H1 (cell line): ENCODE results near the gene GAS7.

Experiments
- CBX8 ChIP-seq: fragments of 300-800, 300-1000 bp; sonication (generic); IDR thresholded peaks from 2 replicates; pipeline ENCODE4 v1.7.1; 2016; ENCODE audit warnings: low read depth, low read length, borderline replicate concordance
- EP300 ChIP-seq, 2 experiments: IDR thresholded peaks; 1 replicate in 1 of 2; 2 replicates in 1 of 2; pipeline ENCODE4 v1.6.1; 2011 to 2012; ENCODE audit warnings: low read depth in 2 of 2, low read length in 2 of 2, mild to moderate bottlenecking in 2 of 2, borderline replicate concordance in 1 of 2, inconsistent platforms in 1 of 2, moderate library complexity in 1 of 2
- JUND ChIP-seq: IDR thresholded peaks from 2 replicates; pipeline ENCODE4 v1.6.1; 2011; ENCODE audit warnings: mild to moderate bottlenecking, improper control_type of control experiment, low read length
- POLR2A ChIP-seq, 2 experiments: IDR thresholded peaks; 1 replicate in 1 of 2; 2 replicates in 1 of 2; pipeline ENCODE4 v1.6.1; 2011; ENCODE audit warnings: low read depth in 2 of 2, low read length in 2 of 2, mild to moderate bottlenecking in 2 of 2; ENCODE audit errors: control extremely low read depth in 1 of 2
- POLR2AphosphoS5 ChIP-seq: IDR thresholded peaks from 2 replicates; pipeline ENCODE4 v1.6.1; 2011; ENCODE audit warnings: low read depth, low read length
- POU5F1 ChIP-seq: IDR thresholded peaks from 2 replicates; pipeline ENCODE4 v1.6.1; 2011; ENCODE audit warnings: low read depth, mild to moderate bottlenecking, low read length, moderate library complexity
- RAD21 ChIP-seq, 2 experiments: IDR thresholded peaks in 1 of 2; conservative IDR thresholded peaks in 1 of 2; 2 replicates each; pipeline ENCODE4 v1.6.1; 2011; ENCODE audit warnings: low read depth in 2 of 2, low read length in 2 of 2, improper control_type of control experiment in 1 of 2, inconsistent platforms in 1 of 2, mild to moderate bottlenecking in 1 of 2, moderate library complexity in 1 of 2
- SAP30 ChIP-seq: fragments of 300-600 bp; sonication (generic); IDR thresholded peaks from 2 replicates; pipeline ENCODE4 v1.7.1; 2012; ENCODE audit warnings: low read length, moderate library complexity, mild to moderate bottlenecking, inconsistent platforms; ENCODE audit not compliant: insufficient read depth, insufficient replicate concordance
- SP1 ChIP-seq: IDR thresholded peaks from 2 replicates; pipeline ENCODE4 v1.6.1; 2011; ENCODE audit warnings: low read depth, low read length
- TCF12 ChIP-seq: IDR thresholded peaks from 2 replicates; pipeline ENCODE4 v1.6.1; 2011; ENCODE audit warnings: low read depth, mild to moderate bottlenecking, low read length
- TF ChIP-seq, protein P1 (sequence below), 3 experiments: IDR thresholded peaks; 1 replicate in 2 of 3; 2 replicates in 1 of 3; pipeline versions ENCODE4 v1.5.1 to v1.6.1; 2011; ENCODE audit warnings: low read length in 3 of 3, mild to moderate bottlenecking in 3 of 3, inconsistent platforms in 2 of 3, low read depth in 1 of 3, moderate library complexity in 1 of 3; ENCODE audit not compliant: insufficient read depth in 1 of 3; ENCODE audit errors: control extremely low read depth in 1 of 3
- TF ChIP-seq, protein P2 (sequence below): IDR thresholded peaks from 2 replicates; pipeline ENCODE4 v1.6.1; 2011; ENCODE audit warnings: low read depth, mild to moderate bottlenecking, low read length; ENCODE audit not compliant: insufficient read depth
- TF ChIP-seq, protein P3 (sequence below): IDR thresholded peaks from 2 replicates; pipeline ENCODE4 v1.6.1; 2012; ENCODE audit warnings: inconsistent platforms

DNA sequence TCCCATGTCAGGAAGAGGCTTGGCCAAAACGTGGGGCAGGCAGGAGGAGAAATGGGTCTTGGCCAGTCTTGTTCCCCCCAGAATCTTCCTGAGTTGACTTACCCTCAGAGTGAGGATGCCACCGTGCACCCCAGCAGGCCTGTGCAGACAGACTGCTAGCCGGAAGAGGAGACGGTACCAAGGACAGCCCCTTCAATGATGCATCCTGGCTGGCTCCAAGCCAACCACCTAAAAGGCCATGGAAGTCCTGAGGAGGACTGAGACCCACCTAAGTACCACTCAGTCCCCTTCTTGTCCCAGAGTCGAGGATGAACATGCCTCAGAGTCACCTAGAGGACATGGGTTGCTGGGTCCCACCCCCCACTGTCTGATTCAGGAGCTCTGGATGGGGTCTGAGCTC lies 246.6 kb downstream of the GAS7 start:
- TF ChIP-seq, protein P1, sequence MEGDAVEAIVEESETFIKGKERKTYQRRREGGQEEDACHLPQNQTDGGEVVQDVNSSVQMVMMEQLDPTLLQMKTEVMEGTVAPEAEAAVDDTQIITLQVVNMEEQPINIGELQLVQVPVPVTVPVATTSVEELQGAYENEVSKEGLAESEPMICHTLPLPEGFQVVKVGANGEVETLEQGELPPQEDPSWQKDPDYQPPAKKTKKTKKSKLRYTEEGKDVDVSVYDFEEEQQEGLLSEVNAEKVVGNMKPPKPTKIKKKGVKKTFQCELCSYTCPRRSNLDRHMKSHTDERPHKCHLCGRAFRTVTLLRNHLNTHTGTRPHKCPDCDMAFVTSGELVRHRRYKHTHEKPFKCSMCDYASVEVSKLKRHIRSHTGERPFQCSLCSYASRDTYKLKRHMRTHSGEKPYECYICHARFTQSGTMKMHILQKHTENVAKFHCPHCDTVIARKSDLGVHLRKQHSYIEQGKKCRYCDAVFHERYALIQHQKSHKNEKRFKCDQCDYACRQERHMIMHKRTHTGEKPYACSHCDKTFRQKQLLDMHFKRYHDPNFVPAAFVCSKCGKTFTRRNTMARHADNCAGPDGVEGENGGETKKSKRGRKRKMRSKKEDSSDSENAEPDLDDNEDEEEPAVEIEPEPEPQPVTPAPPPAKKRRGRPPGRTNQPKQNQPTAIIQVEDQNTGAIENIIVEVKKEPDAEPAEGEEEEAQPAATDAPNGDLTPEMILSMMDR (IDR thresholded peaks at IDR 0.05; ENCODE audit: control extremely low read depth in 1 of 3, insufficient read depth in 1 of 3, low read depth in 1 of 3, low read length in 3 of 3): no peak
- TF ChIP-seq SAP30 (no peak), POLR2A (IDR thresholded peaks at IDR 0.05; ENCODE audit: control extremely low read depth in 1 of 2, low read depth in 2 of 2, low read length in 2 of 2) (no peak), POU5F1 (no peak), POLR2AphosphoS5 (no peak), TCF12 (no peak), EP300 (IDR thresholded peaks at IDR 0.05; ENCODE audit: borderline replicate concordance in 1 of 2, low read depth in 2 of 2, low read length in 2 of 2) (no peak), SP1 (no peak), RAD21 (IDR thresholded peaks at IDR 0.05 in 1 of 2, conservative IDR thresholded peaks at IDR 0.05 in 1 of 2; ENCODE audit: low read depth in 2 of 2, low read length in 2 of 2) (no peak), CBX8 (no peak), JUND (no peak)
- TF ChIP-seq, protein P2, sequence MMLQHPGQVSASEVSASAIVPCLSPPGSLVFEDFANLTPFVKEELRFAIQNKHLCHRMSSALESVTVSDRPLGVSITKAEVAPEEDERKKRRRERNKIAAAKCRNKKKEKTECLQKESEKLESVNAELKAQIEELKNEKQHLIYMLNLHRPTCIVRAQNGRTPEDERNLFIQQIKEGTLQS: no peak
- TF ChIP-seq, protein P3, sequence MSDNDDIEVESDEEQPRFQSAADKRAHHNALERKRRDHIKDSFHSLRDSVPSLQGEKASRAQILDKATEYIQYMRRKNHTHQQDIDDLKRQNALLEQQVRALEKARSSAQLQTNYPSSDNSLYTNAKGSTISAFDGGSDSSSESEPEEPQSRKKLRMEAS: no peak
